DND-41 (cell line): Measurements from ENCODE around the gene MAP3K10.
A peak's percentile ranks its signal among the peaks of the same experiment; 100 is the strongest.
"Not testable (repeated sequence)": the region's sequence is repeated elsewhere in the genome, so short reads cannot be mapped to it uniquely, and the experiment has no call there.

ENCODE experiments used
- ATAC-seq: fragments of 200-7000 bp; cut with Tn5 transposase; 3 replicates; pipeline ENCODE4 v1.9.1; 2021; ENCODE audit warnings: low read depth; ENCODE audit not compliant: insufficient read depth
- DNase-seq: peaks from one replicate; pipeline ENCODE4 v3.0.0-alpha.2; 2020
- H2AFZ ChIP-seq: 2 replicates; pipeline ENCODE4 v1.6.0; 2012; ENCODE audit warnings: low read depth, low read length
- H3K27ac ChIP-seq: 2 replicates; pipeline ENCODE4 v1.5.1; 2012; ENCODE audit warnings: low read length, inconsistent platforms
- H3K27me3 ChIP-seq: fragments of 200-600 bp; sonication (generic); 2 replicates; pipeline ENCODE4 v1.6.0; 2012; ENCODE audit warnings: low read length, mild to moderate bottlenecking, inconsistent platforms; ENCODE audit not compliant: insufficient read depth, poor library complexity
- H3K36me3 ChIP-seq: 2 replicates; pipeline ENCODE4 v1.5.1; 2012; ENCODE audit warnings: low read length, inconsistent platforms; ENCODE audit not compliant: insufficient read depth
- H3K4me1 ChIP-seq: 2 replicates; pipeline ENCODE4 v1.5.1; 2012; ENCODE audit warnings: mild to moderate bottlenecking, low read length; ENCODE audit not compliant: insufficient read depth
- H3K4me2 ChIP-seq: 2 replicates; pipeline ENCODE4 v1.6.0; 2012; ENCODE audit warnings: mild to moderate bottlenecking, moderate library complexity, low read length, inconsistent platforms; ENCODE audit not compliant: insufficient read depth
- H3K4me3 ChIP-seq, 2 experiments: fragments of 200-600 bp in 1 of 2; shearing (Covaris generic) in 1 of 2; 2 replicates each; pipeline ENCODE4 v1.5.1; 2012 to 2016; ENCODE audit warnings: inconsistent platforms in 2 of 2, low read length in 2 of 2, mild to moderate bottlenecking in 2 of 2, low read depth in 1 of 2, moderate library complexity in 1 of 2
- H3K79me2 ChIP-seq: 2 replicates; pipeline ENCODE4 v1.6.0; 2012; ENCODE audit warnings: low read length, inconsistent platforms; ENCODE audit not compliant: insufficient read depth
- H3K9ac ChIP-seq: 2 replicates; pipeline ENCODE4 v1.6.0; 2012; ENCODE audit warnings: low read depth, mild to moderate bottlenecking, inconsistent platforms, low read length, moderate library complexity
- H3K9me3 ChIP-seq: 2 replicates; pipeline ENCODE4 v1.5.1; 2012; ENCODE audit warnings: low read length, moderate library complexity, mild to moderate bottlenecking, inconsistent platforms; ENCODE audit not compliant: insufficient read depth, severe bottlenecking
- H4K20me1 ChIP-seq: 2 replicates; pipeline ENCODE4 v1.6.0; 2012; ENCODE audit warnings: low read length; ENCODE audit not compliant: insufficient read depth
- EZH2 ChIP-seq: IDR thresholded peaks from 3 replicates; pipeline ENCODE4 v1.6.1; 2012; ENCODE audit warnings: borderline replicate concordance, low read depth, mild to moderate bottlenecking, moderate library complexity, low read length, inconsistent platforms; ENCODE audit not compliant: severe bottlenecking
- TF ChIP-seq, protein P1 (sequence below): IDR thresholded peaks from 2 replicates; pipeline ENCODE4 v1.5.1; 2012; ENCODE audit warnings: borderline replicate concordance, low read length, moderate library complexity, mild to moderate bottlenecking; ENCODE audit not compliant: poor library complexity, severe bottlenecking; ENCODE audit errors: extremely low read depth

Gene MAP3K10

DNA sequence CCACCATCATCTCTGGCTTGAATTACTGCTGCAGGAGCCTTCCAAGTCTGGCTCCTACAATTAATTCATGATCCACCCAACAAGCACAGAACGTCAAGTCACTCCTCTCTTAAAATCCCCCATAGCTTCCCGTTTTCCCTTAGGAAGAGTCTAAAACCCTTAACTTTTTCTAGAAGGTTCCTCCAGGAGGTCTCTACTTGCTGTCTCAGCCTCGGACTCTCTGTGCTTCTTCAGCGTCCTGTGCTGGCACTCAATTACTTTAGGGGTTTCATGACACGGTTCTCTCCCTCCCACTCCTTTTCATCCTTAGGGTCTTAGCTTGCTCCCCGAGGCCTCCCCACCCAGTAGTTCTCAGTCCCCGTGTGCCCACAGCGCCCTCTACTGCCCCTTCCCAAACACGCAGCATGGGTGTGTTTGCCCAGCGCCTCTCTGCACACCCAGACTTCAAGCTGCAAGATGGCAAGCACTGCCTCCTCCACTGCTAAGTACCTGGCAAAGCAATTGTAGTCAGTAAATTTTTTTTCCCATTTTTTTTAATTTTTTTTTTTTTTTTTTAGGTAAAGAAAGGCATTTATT is 25.8 kb upstream of the MAP3K10 start:
- H3K4me3 ChIP-seq, result no peak overlapping the region
- H3K27ac ChIP-seq, result no peak overlapping the region
- H4K20me1 ChIP-seq, result no peaks in the 10 kb centered on the region
- H3K9ac ChIP-seq, result no peak overlapping the region
- TF ChIP-seq EZH2, result no peak
- TF ChIP-seq, protein P1, sequence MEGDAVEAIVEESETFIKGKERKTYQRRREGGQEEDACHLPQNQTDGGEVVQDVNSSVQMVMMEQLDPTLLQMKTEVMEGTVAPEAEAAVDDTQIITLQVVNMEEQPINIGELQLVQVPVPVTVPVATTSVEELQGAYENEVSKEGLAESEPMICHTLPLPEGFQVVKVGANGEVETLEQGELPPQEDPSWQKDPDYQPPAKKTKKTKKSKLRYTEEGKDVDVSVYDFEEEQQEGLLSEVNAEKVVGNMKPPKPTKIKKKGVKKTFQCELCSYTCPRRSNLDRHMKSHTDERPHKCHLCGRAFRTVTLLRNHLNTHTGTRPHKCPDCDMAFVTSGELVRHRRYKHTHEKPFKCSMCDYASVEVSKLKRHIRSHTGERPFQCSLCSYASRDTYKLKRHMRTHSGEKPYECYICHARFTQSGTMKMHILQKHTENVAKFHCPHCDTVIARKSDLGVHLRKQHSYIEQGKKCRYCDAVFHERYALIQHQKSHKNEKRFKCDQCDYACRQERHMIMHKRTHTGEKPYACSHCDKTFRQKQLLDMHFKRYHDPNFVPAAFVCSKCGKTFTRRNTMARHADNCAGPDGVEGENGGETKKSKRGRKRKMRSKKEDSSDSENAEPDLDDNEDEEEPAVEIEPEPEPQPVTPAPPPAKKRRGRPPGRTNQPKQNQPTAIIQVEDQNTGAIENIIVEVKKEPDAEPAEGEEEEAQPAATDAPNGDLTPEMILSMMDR, result peak; percentile 83
- H3K36me3 ChIP-seq, result no peaks in the 10 kb centered on the region
- DNase-seq, result peak; percentile 68
- no peak overlapping the region for H2AFZ ChIP-seq
- peak; percentile 82 for ATAC-seq
- H3K79me2 ChIP-seq, result no peaks in the 10 kb centered on the region
- no peak overlapping the region for H3K4me2 ChIP-seq
- no peaks in the 10 kb centered on the region for H3K27me3 ChIP-seq
- no peaks in the 10 kb centered on the region for H3K4me1 ChIP-seq
- H3K9me3 ChIP-seq, result no peaks in the 10 kb centered on the region

DNA sequence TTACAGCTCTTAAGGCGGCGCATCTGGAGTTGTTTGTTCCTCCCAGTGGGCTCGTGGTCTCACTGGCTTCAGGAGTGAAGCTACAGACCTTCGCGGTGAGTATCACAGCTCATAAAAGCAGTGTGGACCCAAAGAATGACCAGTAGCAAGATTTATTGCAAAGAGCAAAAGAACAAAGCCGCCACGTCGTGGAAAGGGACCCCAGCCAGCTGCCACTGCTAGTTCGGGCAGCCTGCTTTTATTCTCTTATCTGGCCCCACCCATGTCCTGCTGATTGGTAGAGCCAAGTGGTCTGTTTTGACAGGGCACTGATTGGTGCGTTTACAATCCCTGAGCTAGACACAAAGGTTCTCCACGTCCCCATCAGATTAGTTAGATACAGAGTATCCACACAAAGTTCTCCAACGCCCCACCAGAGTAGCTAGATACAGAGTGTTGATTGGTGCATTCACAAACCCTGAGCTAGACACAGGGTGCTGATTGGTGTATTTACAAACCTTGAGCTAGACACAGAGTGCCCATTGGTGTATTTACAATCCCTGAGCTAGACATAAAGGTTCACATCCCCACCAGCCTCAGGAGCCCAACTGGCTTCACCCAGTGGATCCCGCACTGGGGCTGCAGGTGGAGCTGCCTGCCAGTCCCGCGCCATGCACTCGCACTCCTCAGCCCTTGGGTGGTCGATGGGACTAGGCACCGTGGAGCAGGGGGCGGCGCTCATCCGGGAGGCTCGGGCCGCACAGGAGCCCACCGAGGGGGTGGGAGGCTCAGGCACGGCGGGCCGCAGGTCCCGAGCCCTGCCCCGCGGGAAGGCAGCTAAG is 21.5 kb upstream of the MAP3K10 start:
- H3K4me2 ChIP-seq, H3K9ac ChIP-seq: not testable (repeated sequence)

DNA sequence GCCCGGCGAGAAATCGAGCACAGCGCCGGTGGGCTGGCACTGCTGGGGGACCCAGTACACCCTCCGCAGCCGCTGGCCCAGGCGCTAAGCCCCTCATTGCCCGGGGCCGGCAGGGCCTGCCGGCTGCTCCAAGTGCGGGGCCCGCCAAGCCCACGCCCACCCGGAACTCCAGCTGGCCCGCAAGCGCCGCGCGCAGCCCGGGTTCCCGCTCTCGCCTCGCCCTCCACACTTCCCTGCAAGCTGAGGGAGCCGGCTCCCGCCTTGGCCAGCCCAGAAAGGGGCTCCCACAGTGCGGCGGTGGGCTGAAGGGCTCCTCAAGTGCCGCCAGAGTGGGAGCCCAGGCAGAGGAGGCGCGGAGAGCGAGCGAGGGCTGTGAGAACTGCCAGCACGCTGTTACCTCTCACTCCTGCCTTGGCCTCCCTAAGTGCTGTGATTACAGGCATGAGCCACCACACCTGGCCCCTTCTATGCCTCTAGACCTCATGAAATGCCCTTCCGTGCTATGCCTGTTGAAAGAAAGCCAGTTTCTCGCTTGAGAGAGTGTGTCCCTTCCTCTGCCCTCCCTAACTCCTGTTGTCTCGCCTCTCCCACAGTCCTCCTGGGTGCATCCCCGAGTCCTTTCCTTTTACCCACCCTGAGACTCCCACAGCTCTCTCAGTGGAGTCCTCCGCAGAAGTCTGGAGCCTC is 20.8 kb upstream of the MAP3K10 start:
- not testable (repeated sequence) for H3K27ac ChIP-seq, H3K9ac ChIP-seq, H2AFZ ChIP-seq, H3K9me3 ChIP-seq, H3K4me1 ChIP-seq, H3K79me2 ChIP-seq, H3K4me3 ChIP-seq, H4K20me1 ChIP-seq, H3K27me3 ChIP-seq, DNase-seq, ATAC-seq, H3K4me2 ChIP-seq, H3K36me3 ChIP-seq

More for the DNA sequence above, 21.5 kb upstream of the MAP3K10 start:
- not testable (repeated sequence) for H4K20me1 ChIP-seq, H2AFZ ChIP-seq, H3K36me3 ChIP-seq, H3K4me3 ChIP-seq, ATAC-seq, DNase-seq, H3K79me2 ChIP-seq, H3K27me3 ChIP-seq, H3K4me1 ChIP-seq, H3K9me3 ChIP-seq, H3K27ac ChIP-seq

DNA sequence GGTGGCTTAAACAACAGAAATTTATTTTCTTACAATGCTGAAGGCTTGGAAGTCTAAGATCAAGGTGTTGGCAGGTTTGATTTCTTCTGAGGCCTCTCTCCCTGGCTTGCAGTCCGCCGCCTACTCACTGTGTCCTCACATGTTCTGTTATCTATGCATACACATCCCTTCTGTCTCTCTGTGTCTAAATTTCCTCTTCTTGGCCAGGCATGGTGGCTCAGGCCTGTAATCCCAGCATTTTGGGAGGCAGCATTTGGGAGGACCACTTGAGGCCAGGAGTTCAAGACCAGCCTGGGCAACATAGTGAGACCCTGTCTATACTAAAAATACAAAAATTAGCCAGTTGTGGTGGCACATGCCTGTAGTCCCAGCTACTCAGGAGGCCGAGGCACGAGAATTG is 19.9 kb upstream of the MAP3K10 start:
- H3K27ac ChIP-seq, H3K9me3 ChIP-seq, H3K9ac ChIP-seq, H3K4me3 ChIP-seq, H2AFZ ChIP-seq, ATAC-seq, DNase-seq, H3K36me3 ChIP-seq, H3K79me2 ChIP-seq, H3K27me3 ChIP-seq, H3K4me1 ChIP-seq, H3K4me2 ChIP-seq, H4K20me1 ChIP-seq: not testable (repeated sequence)
